ENCODE measurements around the gene MRPS26.

The MRPS26 gene

DNA sequence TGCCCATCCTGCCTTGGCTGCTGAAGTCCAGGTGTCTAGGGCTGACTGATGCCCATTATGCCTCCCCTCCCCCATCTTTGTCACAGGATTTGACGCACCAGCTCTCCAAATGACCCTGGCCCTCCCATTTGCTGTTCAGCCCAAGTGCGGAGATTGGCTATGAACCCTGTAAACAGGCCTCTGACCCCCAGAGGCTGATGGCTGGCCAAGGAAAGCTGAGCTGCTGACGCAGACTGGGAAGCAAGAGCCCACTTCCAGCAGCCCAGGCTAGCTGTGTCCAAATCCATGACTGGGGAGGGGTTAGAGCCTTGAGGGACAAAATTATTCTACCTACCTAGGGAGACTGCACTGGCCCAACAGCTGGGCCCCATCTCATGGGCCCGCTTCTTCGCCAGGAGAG lies 3.2 kb upstream of the MRPS26 start:
- DNase-seq (ENCODE audit: low read depth) = no peak
- TF ChIP-seq, protein P1, sequence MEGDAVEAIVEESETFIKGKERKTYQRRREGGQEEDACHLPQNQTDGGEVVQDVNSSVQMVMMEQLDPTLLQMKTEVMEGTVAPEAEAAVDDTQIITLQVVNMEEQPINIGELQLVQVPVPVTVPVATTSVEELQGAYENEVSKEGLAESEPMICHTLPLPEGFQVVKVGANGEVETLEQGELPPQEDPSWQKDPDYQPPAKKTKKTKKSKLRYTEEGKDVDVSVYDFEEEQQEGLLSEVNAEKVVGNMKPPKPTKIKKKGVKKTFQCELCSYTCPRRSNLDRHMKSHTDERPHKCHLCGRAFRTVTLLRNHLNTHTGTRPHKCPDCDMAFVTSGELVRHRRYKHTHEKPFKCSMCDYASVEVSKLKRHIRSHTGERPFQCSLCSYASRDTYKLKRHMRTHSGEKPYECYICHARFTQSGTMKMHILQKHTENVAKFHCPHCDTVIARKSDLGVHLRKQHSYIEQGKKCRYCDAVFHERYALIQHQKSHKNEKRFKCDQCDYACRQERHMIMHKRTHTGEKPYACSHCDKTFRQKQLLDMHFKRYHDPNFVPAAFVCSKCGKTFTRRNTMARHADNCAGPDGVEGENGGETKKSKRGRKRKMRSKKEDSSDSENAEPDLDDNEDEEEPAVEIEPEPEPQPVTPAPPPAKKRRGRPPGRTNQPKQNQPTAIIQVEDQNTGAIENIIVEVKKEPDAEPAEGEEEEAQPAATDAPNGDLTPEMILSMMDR (conservative IDR thresholded peaks at IDR 0.05; ENCODE audit: low read depth, low read length) = no peak
- no peak overlapping the region for H3K4me3 ChIP-seq (ENCODE audit: low read length)

DNA sequence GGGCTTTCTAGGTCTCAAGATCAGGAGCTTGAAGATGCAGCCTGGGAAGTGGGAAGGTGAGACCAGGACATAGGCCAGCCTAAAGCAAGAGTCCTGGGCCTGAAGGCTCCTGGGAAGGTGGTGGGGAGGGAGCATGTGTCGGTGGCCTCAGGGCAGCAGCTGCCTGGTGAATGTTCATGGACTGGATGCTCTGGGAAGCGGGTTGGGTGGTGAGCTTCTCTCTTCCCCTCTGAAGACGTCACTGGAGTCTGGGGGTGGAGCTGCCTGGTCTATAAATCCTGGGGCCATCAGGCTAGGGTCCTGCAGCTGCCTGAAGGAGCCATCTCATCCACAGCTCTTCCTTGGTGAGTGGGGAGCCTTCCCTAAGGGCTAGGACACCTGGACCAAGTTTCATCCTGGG lies 2.5 kb upstream of the MRPS26 start, which contains the start of gene GNRH2:
TSS of gene GNRH2 (plus strand) at position 301 of the 400 bp plus-strand sequence. CDS start 793 bp downstream, outside the sequence.
- H3K4me3 ChIP-seq (ENCODE audit: low read length) = no peak within 1 kb of the TSS
- TF ChIP-seq, protein P1 (conservative IDR thresholded peaks at IDR 0.05; ENCODE audit: low read depth, low read length) = no peak
- DNase-seq (ENCODE audit: low read depth) = no peak

DNA sequence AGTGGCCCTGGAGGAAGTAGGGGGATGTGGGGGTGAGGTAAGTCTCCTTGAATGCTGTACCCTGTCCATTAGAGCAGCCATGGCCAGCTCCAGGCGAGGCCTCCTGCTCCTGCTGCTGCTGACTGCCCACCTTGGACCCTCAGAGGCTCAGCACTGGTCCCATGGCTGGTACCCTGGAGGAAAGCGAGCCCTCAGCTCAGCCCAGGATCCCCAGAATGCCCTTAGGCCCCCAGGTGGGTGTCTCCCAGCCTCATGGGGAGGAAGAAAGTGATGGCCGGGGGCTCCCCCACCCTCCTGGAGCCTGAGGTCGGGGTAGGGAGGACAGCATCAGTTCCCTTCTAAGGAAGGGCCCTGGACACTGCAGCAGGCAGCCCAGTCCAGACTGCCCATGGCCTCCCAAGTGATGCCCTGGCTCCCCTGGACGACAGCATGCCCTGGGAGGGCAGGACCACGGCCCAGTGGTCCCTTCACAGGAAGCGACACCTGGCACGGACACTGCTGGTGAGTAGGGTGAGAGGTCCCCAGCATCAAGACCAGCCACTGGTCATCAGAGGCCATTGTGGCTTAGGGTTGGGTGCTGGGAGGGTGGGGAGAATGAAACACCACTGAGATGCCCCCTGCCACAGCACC lies 1.4 kb upstream of the MRPS26 start:
- TF ChIP-seq, protein P1 (conservative IDR thresholded peaks at IDR 0.05; ENCODE audit: low read depth, low read length) = no peak
- no peak for DNase-seq (ENCODE audit: low read depth)
- no peak overlapping the region for H3K4me3 ChIP-seq (ENCODE audit: low read length)

DNA sequence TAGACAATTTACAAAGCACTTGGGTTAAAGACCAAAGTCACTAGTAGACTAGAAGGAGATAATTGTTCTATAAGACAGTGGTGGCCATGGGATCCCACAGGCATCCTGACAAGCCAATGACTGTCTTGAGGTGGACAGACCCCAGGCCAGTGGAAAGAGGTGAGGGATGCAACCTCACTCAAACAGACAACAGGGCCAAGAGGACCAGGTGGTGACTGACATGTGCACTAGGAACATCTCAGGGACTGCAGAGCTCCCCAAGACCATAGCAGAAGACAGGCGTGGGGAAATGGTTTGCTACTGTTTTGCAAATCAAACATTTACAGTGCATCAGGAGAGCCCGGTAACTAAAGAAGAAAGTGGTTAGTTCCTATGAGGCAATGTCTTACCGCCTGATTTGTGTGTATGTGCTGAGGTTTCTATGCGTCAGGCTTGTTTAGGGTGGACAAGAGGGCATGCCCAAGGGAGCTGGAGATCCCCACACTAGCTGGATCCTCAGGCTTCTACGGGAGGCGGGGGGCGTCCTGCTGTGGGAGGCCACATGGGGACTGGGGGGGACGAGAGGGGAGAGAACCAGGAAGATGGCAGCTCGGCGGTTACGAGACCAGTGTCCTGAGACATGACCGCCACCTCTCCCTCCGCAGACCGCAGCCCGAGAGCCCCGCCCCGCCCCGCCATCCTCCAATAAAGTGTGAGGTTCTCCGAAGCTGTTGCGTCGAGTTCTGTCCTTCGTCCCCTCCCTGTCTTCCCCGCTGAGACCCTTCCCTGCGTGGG lies 623 bp upstream of the MRPS26 start:
- peak overlapping the region; percentile 73 for H3K4me3 ChIP-seq (ENCODE audit: low read length)
- TF ChIP-seq, protein P1 (conservative IDR thresholded peaks at IDR 0.05; ENCODE audit: low read depth, low read length) = no peak
- DNase-seq (ENCODE audit: low read depth) = no peak

DNA sequence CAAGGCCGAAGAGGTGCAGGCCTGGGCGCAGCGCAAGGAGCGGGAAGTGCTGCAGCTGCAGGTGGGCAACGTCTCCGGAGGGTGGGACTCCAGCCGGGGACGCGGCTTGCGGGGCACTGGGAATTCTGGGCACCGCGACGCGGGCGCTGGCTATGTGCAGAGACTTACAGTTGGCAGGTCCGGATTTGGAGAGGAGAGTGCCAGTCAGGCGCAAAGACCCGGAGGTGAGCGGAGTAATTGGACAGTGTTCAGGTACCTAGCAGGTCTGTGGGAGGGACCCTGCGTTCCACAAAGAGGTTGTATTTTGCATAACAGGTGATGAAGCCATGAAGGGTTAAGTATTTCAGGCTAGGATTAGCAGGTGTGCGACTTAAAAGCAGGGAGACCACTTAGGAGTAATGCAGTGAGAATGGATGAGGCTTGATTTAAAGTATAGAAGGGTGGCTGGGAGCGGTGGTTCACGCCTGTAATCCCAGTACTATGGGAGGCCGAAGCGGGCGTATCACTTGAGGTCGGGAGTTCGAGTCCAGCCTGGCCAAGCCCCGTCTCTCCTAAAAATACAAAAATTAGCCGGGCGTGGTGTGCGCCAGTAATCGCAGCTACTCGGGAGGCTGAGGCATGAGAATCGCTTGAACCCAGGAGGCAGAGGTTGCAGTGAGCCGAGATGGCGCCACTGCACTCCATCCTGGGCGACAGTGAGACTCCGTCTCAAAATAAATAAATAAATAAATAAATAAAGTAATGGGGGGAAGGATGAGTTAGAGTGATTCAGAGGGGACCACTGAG lies 1.0 kb downstream of the MRPS26 start:
- DNase-seq (ENCODE audit: low read depth) = no peak
- TF ChIP-seq, protein P1 (conservative IDR thresholded peaks at IDR 0.05; ENCODE audit: low read depth, low read length) = no peak

DNA sequence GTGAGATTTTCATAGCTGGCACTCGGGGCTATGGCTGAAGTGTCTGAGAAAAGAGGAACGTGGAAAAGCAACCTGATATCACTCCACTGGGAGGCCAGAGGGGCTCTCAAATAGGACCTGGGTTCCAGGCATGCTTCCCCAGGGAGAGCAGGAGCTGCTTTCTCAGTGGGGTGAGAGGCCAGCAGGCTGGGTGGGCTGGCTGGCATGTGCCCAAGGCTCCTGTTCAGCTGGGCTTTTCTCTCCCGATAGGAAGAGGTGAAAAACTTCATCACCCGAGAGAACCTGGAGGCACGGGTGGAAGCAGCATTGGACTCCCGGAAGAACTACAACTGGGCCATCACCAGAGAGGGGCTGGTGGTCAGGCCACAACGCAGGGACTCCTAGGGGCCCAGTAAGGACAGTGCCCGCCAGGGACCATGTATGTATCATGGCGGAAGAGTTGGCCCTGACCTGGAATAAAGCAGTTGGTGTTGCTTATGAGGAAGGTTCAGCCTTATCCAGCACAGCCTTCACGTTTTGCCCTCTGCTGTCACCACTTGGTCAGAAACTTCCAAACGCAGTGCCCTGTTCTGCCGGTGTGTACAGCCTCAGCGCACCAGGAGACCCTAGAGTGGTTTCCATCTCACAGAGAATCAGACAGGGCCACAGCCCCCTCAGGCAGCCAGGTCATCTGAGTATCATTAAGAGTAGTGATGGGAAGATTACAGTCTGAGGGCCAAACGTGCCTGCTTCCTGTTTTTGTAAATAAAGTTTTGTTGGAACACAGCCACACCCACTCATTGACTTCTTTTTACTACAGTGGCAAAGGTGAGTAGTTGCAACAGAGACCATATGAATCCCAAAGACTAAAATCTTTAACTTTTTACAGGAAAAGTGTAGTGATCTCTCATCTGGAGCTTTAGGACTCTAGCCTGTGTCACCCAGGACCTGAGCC lies 1.9 kb downstream of the MRPS26 start:
- no peak overlapping the region for H3K4me3 ChIP-seq (ENCODE audit: low read length)
- no peak for DNase-seq (ENCODE audit: low read depth)
- TF ChIP-seq, protein P1 (conservative IDR thresholded peaks at IDR 0.05; ENCODE audit: low read depth, low read length) = no peak

More for the DNA sequence above, 1.0 kb downstream of the MRPS26 start:
- peak overlapping the region; percentile 73 for H3K4me3 ChIP-seq (ENCODE audit: low read length)
